ENCODE data around the gene GABRG3.
"Not testable (repeated sequence)": the region's sequence is repeated elsewhere in the genome, so short reads cannot be mapped to it uniquely, and the experiment has no call there.

Gene GABRG3

DNA sequence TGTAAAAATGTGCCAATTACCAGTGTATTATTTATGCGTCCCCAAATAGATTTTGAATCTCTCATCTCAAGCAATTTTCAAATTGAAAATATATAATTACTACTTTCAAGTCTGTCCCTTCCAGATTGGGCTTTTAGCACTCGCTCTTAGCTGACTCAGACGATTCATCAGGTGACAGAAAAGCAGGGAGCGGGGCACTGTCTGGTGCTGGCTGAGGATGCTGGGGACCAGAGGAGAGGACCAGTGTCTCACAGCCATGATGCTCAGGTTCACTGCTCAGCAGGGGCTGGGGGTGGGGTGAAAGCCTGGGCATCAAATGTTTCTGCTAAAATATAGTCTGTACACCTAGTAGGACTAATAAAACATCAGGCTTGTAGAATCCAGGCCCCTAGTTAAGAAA is 199.9 kb downstream of the GABRG3 start:
- in situ Hi-C loops (cut with MboI; ENCODE audit: low sequenced_read_pairs): no loop called here

DNA sequence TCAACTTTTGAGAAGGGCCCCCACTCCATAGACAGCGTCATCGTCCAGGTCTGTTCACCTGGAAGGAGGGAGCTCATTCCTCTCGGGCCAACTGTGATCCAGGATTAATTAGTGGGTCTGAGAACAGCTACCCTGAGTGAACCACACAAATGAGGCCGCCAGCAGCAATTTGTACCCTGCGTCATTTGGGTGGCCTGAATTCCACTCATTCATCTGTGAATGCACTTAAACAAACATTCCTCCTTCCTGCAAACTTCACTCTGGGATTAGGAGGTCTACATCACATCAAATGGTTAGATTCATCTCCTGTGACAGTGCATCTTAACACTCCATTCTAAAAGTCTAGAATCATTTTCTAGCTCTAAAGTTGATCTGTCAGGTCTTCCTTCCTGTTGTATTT is 201.8 kb downstream of the GABRG3 start:
- in situ Hi-C loops (cut with MboI; ENCODE audit: low sequenced_read_pairs): no loop called here

DNA sequence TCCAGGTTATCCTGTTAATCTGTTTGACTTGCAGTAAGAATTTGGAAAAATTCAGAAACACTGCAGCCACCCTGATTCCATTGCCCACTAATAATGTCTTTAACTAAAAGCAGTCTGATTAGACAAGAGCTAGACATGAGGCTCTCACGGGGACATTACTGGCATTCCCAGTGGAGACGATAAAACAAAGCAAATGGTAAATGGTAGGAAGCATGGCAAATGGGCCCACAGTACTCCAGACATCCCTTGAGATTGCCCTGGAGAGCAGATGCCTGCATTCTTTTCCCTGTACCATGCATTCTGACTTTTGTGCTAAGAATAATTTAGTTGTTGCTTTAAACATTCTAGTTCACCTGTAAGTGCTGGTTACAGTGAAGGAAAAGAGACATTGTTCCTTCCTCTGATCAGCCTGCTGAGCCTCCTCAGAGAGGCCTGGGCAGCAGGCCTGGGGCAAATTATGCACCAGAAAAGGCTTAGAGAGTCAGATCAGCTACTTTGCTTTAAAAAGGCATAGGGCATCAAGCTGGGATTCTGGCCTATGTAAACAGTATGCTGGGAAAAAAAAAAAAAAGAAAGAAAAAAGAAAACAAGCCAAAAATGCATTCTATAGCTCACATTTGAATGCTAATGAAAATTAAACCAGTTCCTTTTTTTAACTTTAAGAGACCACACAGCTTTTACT is 204.6 kb downstream of the GABRG3 start:
- in situ Hi-C loops (cut with MboI; ENCODE audit: low sequenced_read_pairs): no loop called here

DNA sequence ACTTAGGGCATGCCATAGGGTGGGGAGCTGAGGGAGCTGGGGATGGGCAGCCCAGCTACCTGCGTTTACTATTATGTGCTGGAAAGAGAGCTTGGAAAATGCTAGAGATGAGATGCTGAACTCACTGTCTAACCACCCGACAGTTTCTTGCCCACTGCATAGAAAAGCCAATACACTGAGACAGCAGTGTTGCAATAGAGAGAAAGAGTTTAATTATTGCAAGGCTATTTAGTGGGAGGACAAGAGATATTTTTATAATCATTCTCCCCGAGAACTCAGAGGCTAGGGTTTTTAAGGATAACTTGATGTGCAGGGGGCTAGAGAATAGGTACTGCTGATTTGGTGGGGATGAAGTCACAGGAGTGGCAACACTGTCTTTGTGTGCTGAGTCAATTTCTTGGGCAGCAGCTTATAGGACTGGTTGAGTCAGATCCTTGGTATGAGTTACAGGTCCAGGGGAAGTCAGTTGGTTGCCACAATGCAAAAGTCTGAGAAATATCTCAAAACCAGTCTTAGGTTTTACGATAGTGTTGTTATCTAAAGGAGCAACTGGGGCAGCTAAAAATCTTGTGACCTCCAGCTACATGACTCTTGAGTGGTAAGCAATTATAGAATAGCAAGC is 205.9 kb downstream of the GABRG3 start:
- in situ Hi-C loops (cut with MboI; ENCODE audit: low sequenced_read_pairs): no loop called here

DNA sequence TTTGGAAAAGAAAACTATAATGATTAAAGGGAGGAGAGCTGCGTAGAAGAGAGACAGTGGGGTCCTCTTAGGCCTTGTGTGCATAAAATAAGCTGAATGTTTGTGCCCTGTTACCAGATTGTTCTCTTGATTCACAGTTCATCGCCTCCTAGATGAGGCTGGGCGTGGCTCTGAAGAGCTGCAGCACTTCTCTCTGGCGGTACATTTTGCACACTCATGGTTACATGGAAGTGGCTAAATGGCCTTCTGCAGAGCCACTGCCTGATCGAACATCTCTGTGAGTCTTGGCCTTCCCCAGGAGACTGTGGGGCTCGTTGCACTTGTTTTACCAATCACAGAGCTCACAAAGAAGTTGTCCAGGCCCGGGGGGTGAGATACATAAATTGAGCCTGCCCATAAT is 208.8 kb downstream of the GABRG3 start:
- in situ Hi-C loops (cut with MboI; ENCODE audit: low sequenced_read_pairs): no loop called here

DNA sequence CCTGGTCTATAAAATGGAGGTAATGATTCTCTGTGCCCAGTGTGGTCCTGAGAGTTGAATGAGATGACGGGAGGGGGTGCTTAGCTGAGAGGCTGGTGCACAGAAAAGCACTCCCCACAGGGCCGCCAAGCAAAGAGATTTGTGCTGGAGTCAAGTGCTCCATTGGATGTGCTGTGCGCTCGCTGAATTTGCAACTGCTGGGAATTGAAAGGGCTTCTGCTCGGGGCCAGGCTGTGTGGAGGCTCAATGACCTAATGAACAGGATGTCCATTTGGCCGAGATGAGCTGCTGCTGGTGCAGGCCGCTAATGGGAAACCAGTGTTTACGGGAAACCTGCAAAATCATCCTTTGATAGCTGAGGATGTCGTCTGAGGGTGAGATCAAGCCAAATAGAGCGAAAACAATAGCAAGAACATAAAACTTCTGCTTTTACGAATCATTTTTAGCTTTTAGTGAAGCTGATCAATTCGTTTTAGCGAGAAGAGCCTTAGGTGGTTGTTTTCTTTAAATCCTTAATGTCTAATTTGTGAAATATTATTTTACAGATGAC is 211.7 kb downstream of the GABRG3 start:
- in situ Hi-C loops (cut with MboI; ENCODE audit: low sequenced_read_pairs): no loop called here

DNA sequence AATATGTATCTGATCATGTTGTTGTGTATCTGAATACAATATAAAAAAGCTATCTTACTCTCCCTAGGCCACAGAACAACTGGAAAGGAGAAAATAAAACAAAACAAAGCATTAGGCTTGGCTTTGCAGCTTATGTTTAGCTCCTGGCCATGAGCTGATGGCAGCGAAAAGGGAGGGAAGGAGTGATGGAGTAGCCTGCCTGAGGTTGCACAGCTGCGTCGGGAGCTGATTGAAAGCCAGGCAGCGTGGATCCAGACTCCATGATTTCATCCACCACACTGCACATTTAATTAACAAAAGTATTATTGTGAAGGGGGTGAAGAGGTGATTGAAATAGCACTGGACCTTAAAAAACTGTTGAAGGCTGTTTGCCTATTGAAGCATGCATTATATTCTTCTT is 212.2 kb downstream of the GABRG3 start:
- in situ Hi-C loops (cut with MboI; ENCODE audit: low sequenced_read_pairs): no loop called here

DNA sequence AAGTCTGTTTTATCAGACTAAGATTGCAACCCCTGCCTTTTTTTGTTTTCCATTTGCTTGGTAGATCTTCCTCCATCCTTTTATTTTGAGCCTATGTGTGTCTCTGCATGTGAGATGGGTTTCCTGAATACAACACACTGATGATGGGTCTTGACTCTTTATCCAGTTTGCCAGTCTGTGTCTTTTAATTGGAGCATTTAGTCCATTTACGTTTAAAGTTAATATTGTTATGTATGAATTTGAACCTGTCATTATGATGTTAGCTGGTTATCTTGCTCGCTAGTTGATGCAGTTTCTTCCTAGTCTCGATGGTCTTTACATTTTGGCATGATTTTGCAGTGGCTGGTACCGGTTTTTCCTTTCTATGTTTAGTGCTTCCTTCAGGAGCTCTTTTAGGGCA is 220.5 kb downstream of the GABRG3 start:
- in situ Hi-C loops (cut with MboI; ENCODE audit: low sequenced_read_pairs): not testable (repeated sequence)

DNA sequence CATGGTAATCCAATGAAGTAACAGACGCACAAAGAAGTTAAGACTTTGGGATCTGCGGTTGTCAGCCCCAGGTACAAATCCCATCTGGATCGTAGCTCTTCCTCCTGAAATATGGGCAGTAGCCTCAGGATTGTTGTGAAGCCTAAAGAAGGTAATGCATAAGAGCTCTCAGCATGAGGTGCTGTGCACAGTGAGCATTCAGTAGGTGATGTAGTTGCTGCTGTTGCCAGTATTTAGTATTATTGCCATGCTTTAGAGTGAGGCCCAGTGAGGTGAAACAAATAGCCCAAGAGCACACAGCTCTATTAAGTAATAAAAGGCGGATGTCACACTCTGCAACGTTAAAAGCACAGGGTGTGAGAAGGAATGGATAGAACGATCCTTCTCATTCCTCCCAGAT is 225.7 kb downstream of the GABRG3 start:
- in situ Hi-C loops (cut with MboI; ENCODE audit: low sequenced_read_pairs): no loop called here

DNA sequence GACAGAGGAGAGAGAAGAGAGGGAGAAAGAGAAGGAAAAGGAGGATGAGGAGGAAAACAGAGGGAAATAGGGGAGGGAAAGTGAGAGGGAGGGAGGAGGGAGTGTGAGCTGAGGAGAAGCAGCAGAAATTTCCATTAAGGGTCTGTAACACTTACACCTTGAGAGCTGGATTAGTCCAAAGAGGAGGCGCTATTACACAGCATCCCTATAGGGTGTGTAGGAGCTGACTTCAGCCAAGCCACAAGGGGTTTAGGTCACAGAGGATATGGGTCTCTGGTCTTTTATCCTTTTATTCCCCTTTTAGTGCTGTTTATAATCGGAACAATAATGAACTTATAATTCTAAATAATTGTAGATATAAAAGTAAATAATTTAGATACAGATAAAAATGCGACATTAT is 230.4 kb downstream of the GABRG3 start:
- in situ Hi-C loops (cut with MboI; ENCODE audit: low sequenced_read_pairs): no loop called here

DNA sequence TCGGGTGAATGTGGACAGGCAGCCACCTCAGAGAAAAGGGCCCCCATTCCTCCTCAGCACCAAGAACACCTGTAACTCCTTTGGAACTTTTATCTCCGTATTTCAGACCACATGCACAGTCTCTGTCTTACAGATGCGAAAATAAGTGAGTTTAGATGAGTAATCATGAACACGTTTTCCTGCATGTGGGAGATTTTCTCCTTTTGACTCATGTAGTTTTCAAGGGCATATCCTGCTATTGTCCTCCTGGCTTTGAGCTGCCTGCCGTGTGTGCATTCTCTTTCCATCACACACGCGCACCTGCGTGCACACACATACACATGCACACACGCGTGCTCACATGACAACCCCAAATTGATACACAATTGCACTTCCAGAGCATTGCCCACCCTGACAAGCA is 239.2 kb downstream of the GABRG3 start:
- in situ Hi-C loops (cut with MboI; ENCODE audit: low sequenced_read_pairs): no loop called here

DNA sequence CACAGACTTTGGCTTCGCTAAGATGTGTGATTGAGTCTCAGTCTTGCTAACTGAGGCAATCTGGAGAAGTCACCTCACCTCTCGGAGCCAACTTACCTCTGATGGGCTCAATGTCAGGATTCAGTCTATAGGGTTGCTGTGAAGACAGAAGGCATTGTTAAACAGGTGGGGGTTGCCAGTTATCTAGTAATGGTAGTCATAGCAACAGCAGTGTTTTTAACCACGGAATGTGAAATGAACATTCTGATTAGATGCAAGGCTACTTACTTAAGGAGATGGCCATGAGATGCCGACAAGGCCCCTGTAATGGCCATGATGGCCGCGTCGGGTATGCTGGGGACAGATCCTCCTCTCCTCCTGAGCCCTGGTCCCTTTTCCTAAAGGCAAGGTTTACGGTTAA is 243.1 kb downstream of the GABRG3 start:
- in situ Hi-C loops (cut with MboI; ENCODE audit: low sequenced_read_pairs): no loop called here

DNA sequence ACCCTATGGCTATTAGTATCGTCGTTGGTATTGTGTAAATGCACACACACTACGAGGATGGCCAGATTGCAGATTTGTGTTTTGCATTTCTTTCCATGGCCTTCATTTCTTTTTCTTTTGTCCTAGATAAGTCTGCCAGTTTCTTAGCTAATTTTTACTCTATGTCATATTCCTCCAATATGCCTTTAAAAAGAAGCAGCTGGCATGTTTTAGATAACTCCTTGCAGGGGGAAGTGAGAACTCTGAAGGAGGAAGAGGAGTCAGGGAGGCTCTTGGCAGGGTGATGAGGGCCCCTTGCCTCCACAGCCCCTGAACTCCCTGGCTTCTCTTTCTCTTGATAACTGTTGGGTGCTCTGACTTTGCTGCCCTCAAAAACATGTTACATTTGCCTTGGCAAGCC is 244.0 kb downstream of the GABRG3 start:
- in situ Hi-C loops (cut with MboI; ENCODE audit: low sequenced_read_pairs): no loop called here

DNA sequence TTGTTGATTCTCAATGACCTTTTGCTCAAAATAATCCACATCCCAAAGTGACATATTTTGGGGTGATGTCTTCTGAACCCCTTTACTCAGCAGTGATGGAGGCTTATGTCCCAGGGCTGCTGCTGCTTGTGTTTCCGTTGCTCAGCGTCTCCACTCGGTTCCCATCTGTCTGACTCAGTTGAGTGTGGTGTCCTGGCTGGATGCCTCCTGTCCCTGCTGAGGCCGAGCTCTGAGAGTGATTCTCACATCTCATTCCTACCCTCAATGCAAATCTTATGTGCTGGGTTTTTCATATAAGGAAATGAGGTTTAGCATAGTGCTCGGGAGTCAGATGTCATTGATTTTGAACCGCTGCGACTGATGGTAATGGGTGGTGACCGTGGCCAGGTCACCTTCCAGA is 247.4 kb downstream of the GABRG3 start:
- in situ Hi-C loops (cut with MboI; ENCODE audit: low sequenced_read_pairs): no loop called here

DNA sequence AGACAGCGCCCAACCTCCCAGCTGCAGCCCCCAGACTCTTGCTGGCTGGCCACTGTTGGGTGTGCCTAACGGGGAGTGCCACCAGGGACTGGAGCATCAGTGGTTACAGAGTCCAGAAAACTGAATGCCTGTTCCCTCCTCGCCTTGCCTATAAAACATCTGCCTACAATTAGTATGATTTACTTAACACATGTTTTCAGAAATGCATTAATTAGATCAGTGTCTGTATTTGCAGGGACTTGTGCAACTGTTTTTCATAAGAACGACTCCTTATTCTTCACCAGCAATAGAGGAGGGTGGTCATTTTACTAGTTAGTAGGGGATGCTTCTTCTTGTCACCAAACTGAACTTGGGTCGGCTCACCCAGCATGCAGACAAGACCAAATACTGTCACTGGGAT is 248.7 kb downstream of the GABRG3 start:
- in situ Hi-C loops (cut with MboI; ENCODE audit: low sequenced_read_pairs): no loop called here

DNA sequence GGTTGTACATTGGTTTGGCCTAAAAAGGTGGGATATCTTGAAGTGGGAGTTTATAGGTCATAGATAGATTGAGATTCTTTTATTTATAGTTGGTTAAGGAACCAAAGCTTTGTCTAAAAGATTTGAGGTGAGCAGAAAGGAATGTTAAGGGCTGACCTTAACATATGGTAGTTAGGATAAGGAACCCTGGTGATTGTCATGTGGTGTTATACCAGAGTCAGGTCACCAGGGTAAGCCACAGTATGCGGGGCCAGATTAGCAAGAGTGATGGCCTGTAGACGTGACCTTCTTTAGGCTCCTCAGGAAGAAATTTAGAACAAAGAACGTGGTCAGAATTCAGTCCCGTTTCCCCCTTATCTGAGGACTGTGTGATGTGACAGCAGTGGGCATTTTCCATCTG is 249.2 kb downstream of the GABRG3 start:
- in situ Hi-C loops (cut with MboI; ENCODE audit: low sequenced_read_pairs): no loop called here

DNA sequence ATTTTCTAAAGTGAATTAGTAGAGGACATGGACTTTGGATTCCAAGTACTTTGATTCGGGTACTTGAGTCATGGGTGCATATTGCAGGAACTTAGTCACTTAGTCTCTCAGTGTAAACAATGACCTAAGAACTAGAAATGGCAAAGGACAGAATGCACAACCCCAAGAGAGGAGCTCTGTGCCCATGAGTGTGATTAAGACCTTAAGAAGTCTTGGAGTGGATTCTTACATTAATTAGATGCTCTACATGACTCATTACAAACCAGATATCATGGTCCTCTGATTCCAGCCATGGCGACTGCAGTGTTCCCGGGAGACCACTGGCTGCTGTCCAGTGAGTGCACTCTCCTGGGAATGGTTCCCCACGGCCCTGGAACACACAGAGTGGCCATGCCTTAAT is 251.5 kb downstream of the GABRG3 start:
- in situ Hi-C loops (cut with MboI; ENCODE audit: low sequenced_read_pairs): no loop called here

DNA sequence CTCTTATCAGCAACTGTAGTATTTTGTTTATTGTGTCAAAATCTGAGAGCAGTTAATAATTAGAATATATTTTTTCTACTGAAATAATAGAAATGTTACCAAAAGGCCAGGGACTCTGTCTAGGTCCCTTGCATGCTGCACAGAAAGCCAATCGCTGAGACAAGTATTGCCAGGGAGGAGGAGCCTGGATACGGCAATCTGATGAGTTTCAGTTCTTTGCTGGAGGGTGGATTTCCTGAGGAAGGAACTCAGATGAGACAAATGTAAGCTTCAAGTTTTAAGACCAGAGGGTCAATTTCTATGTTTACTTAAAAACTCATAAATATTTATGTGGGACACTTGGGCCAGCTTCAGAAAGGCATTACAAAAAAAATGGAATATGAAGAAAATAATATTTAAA is 252.2 kb downstream of the GABRG3 start:
- in situ Hi-C loops (cut with MboI; ENCODE audit: low sequenced_read_pairs): no loop called here

DNA sequence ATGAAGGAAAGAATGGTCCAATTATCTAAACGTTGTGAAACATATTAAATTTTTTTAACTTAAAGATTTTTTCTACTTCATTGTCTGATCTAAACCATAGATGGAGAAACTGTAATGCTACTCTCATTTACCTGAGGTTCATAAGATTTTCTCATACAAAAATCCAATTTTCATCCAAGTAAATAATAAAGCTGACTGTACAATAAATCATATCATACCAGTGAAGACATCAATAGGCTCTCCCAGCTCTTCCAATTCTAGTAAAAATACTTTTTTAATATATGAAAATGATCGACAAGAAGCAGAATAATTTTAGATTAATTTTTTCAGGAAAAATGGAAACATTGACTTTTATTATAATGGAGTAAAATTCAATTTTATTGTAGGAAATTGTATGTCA is 260.8 kb downstream of the GABRG3 start:
- in situ Hi-C loops (cut with MboI; ENCODE audit: low sequenced_read_pairs): no loop called here

DNA sequence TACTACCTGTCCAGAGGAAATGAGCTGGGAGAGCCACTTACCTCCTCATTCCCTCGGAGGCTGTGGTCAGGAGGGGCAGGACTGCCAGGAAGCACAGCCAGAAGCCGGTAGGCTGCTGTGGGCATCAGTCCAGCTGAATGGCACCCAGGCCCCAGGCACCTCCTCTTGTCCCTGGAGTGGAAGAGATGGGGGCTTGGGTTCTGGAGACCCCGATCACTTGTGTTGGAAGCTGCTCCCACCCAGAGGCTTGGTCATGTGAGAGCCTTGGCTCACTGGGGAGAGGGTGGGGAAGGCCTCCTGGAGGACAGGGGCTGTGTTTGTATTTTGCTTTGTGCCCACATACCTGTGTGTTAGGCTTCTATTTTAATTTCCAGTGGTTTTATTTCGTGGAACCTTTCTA is 261.9 kb downstream of the GABRG3 start:
- in situ Hi-C loops (cut with MboI; ENCODE audit: low sequenced_read_pairs): no loop called here

DNA sequence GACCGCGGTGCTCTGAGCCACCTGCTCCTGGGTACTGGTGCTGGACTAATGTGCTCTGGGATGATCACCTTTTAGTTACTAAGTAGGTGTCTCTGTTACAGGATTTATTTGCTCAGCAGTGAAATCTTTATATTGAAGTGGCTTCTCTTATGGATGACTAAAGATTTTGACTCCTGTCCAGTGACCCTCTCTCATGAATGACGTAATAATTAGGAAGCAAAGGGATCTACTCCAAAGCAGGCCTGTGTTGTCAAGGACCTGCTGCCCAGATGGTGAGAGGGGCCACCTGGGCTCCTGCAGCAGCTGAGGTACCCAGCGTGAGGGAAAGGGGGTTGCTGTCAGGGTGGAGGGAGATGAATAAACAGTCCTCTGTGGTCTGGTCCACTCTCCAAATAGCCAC is 263.6 kb downstream of the GABRG3 start:
- in situ Hi-C loops (cut with MboI; ENCODE audit: low sequenced_read_pairs): no loop called here

DNA sequence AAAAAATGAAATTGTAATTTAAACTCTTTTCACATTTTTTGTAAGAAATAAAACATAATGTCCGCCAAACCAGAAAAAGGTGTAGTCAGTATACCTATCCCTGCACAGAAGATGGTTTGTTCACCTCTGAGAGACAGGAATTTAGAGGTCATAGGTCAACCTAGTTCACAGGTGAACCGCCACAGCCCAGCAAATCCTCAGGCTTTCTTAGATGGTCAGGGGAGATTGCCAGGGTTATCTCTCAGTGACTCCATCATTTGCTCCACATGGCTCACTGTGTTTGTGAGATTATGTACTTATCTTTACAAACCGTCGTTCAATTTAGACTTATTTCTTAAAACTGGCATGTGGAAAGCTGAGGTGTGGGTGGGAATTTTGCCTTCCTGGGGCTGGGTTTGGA is 264.2 kb downstream of the GABRG3 start:
- in situ Hi-C loops (cut with MboI; ENCODE audit: low sequenced_read_pairs): no loop called here

DNA sequence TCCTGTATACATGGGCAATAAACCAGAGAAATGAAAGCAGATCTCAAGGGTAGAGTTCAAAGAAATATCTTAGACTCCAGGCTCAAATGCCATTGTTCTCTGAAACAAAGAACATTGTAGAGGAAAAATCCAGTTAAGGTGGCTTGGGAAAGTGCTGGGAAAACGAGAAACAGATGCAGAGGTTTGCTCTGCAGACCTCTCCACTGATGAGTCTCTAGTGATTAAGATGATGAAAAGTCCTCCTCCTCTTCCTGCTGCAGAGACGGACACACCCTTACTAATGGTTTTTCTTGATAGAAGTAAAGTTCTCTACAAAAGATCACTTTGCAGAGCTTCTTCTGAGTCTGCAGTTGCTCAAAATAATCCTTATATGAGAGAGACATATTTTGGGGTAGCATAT is 264.7 kb downstream of the GABRG3 start:
- in situ Hi-C loops (cut with MboI; ENCODE audit: low sequenced_read_pairs): no loop called here

All from HL-60/S4 treated with retinoic acid at 250 ng/mL for 4 days and 3 days (cell line).